Measurements from ENCODE around the gene KIAA1958. TPM values are rescaled to one million over a fixed set of nuclear protein-coding genes. Genes with fewer than 3 reads are reported as not detected.

KIAA1958 gene
- total and polyA plus RNA-seq, 2 donors from 2014 or later, result 2.6 to 15.3 TPM

- no peak for DNase-seq
- Histone ChIP-seq H3K36me3 (ENCODE audit: control insufficient read depth in 2 of 3, insufficient read depth in 3 of 3, low read length in 3 of 3) (no peaks in the 10 kb centered on the region), H3K9ac (ENCODE audit: low read length in 3 of 3) (no peak overlapping the region), H3K9me3 (ENCODE audit: control insufficient read depth in 2 of 3, insufficient read depth in 1 of 3, low read length in 3 of 3) (no peaks in the 10 kb centered on the region), H3K27ac (ENCODE audit: low read depth in 2 of 2, low read length in 2 of 2) (peak overlapping the region in 1 of 2 donors; percentile 60), H3K4me3 (ENCODE audit: low read length in 3 of 3) (peak overlapping the region in 1 of 3 donors; percentile 19), H3K4me1 (ENCODE audit: control insufficient read depth in 2 of 3, insufficient read depth in 2 of 3, low read depth in 1 of 3, low read length in 3 of 3) (peaks cover 0 to 11% (median 4%) of the 10 kb centered on the region in 3 donors), H3K27me3 (ENCODE audit: control insufficient read depth, insufficient read depth, low read length) (no peaks in the 10 kb centered on the region)
- no peak for FAIRE-seq
- intact Hi-C loops (cut with DNase I), result no loop called here
- no peak for TF ChIP-seq CTCF (IDR thresholded peaks at IDR 0.05; ENCODE audit: borderline replicate concordance, extremely low read depth, insufficient read depth)
These were observed 16.5 kb downstream of the KIAA1958 start for GRCh38 chr9:112503170-112503569.

GRCh38 chr9:112505086-112505485, 18.5 kb downstream of the KIAA1958 start:
- DNase-seq (no peak), FAIRE-seq (no peak)
- H3K27ac ChIP-seq (ENCODE audit: low read depth in 2 of 2, low read length in 2 of 2), result peak overlapping the region; percentile 39 to 63
- peaks cover 0 to 11% (median 7%) of the 10 kb centered on the region in 3 donors for H3K4me1 ChIP-seq (ENCODE audit: control insufficient read depth in 2 of 3, insufficient read depth in 2 of 3, low read depth in 1 of 3, low read length in 3 of 3)
- TF ChIP-seq CTCF (IDR thresholded peaks at IDR 0.05; ENCODE audit: borderline replicate concordance, extremely low read depth, insufficient read depth), result no peak
- peak overlapping the region in 1 of 3 donors; percentile 3 for H3K4me3 ChIP-seq (ENCODE audit: low read length in 3 of 3)
- no peaks in the 10 kb centered on the region for H3K9me3 ChIP-seq (ENCODE audit: control insufficient read depth in 2 of 3, insufficient read depth in 1 of 3, low read length in 3 of 3)
- H3K27me3 ChIP-seq (ENCODE audit: control insufficient read depth, insufficient read depth, low read length), result no peaks in the 10 kb centered on the region
- peak overlapping the region in 1 of 3 donors; percentile 48 for H3K9ac ChIP-seq (ENCODE audit: low read length in 3 of 3)
- H3K36me3 ChIP-seq (ENCODE audit: control insufficient read depth in 2 of 3, insufficient read depth in 3 of 3, low read length in 3 of 3), result no peaks in the 10 kb centered on the region
- intact Hi-C loops (cut with DNase I), result no loop called here

GRCh38 chr9:112505607-112506006, 19.0 kb downstream of the KIAA1958 start:
- Histone ChIP-seq H3K27me3 (ENCODE audit: control insufficient read depth, insufficient read depth, low read length) (no peaks in the 10 kb centered on the region), H3K4me3 (ENCODE audit: low read length in 3 of 3) (peak overlapping the region in 1 of 3 donors; percentile 3), H3K4me1 (ENCODE audit: control insufficient read depth in 2 of 3, insufficient read depth in 2 of 3, low read depth in 1 of 3, low read length in 3 of 3) (peaks cover 0 to 11% (median 7%) of the 10 kb centered on the region in 3 donors), H3K36me3 (ENCODE audit: control insufficient read depth in 2 of 3, insufficient read depth in 3 of 3, low read length in 3 of 3) (no peaks in the 10 kb centered on the region), H3K9ac (ENCODE audit: low read length in 3 of 3) (peak overlapping the region in 1 of 3 donors; percentile 48), H3K27ac (ENCODE audit: low read depth in 2 of 2, low read length in 2 of 2) (peak overlapping the region; percentile 39 to 63), H3K9me3 (ENCODE audit: control insufficient read depth in 2 of 3, insufficient read depth in 1 of 3, low read length in 3 of 3) (no peaks in the 10 kb centered on the region)
- TF ChIP-seq CTCF (IDR thresholded peaks at IDR 0.05; ENCODE audit: borderline replicate concordance, extremely low read depth, insufficient read depth), result no peak
- intact Hi-C loops (cut with DNase I), result no loop called here
- FAIRE-seq (no peak), DNase-seq (peak in 1 of 5 donors; percentile 45)

GRCh38 chr9:112506571-112506970, 19.9 kb downstream of the KIAA1958 start:
- no peaks in the 10 kb centered on the region for H3K9me3 ChIP-seq (ENCODE audit: control insufficient read depth in 2 of 3, insufficient read depth in 1 of 3, low read length in 3 of 3)
- H3K4me1 ChIP-seq (ENCODE audit: control insufficient read depth in 2 of 3, insufficient read depth in 2 of 3, low read depth in 1 of 3, low read length in 3 of 3), result peaks cover 0 to 15% (median 7%) of the 10 kb centered on the region in 3 donors
- FAIRE-seq (no peak), DNase-seq (no peak)
- H3K27ac ChIP-seq (ENCODE audit: low read depth in 2 of 2, low read length in 2 of 2), result peak overlapping the region; percentile 37 to 72
- H3K36me3 ChIP-seq (ENCODE audit: control insufficient read depth in 2 of 3, insufficient read depth in 3 of 3, low read length in 3 of 3), result no peaks in the 10 kb centered on the region
- intact Hi-C loops (cut with DNase I), result no loop called here
- no peak for TF ChIP-seq CTCF (IDR thresholded peaks at IDR 0.05; ENCODE audit: borderline replicate concordance, extremely low read depth, insufficient read depth)
- no peak overlapping the region for H3K4me3 ChIP-seq (ENCODE audit: low read length in 3 of 3)
- peak overlapping the region in 1 of 3 donors; percentile 24 for H3K9ac ChIP-seq (ENCODE audit: low read length in 3 of 3)
- H3K27me3 ChIP-seq (ENCODE audit: control insufficient read depth, insufficient read depth, low read length), result no peaks in the 10 kb centered on the region
